Measurements from ENCODE around the gene ADAMTS12. TPM values are rescaled to one million over a fixed set of nuclear protein-coding genes. Genes with fewer than 3 reads are reported as not detected.

The ADAMTS12 gene
- polyA plus RNA-seq, 1 of the 3 experiments (the other 2 are of a cell fraction), result 2.5 TPM

DNA sequence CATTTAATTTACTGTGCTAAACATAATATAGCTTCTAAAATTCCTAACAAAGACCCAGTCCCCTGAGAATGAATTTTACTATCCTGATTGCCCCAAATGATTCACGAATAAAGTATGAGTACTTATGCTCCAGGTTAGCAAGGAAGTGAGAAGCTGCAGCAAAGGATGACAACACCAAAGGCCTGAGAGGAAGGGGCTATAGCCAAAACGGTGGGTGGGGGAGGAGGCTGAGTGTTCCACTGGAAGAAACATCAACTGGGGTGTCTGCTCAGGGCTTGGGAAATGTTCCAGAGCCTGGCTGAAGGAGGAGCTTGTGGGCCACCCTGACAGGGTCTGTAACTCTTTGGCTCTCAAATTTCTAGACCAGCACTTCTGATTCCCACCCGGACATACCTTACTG is 157.3 kb downstream of the ADAMTS12 start:
- Histone ChIP-seq H3K9me3 (no peaks in the 10 kb centered on the region), H3K27me3 (ENCODE audit: insufficient read depth) (no peaks in the 10 kb centered on the region), H3F3A (replicated peaks; ENCODE audit: insufficient read depth) (no peaks in the 10 kb centered on the region), H3K27ac (ENCODE audit: low read depth in 2 of 2, low read length in 1 of 2) (no peak overlapping the region), H3K4me2 (no peak overlapping the region), H3K9me2 (no peaks in the 10 kb centered on the region), H4K20me1 (ENCODE audit: insufficient read depth) (no peaks in the 10 kb centered on the region), H2AFZ (ENCODE audit: low read depth) (no peak overlapping the region), H3K36me3 (replicated peaks in 1 of 2; ENCODE audit: control insufficient read depth in 1 of 2, insufficient read depth in 2 of 2, low read length in 1 of 2) (no peaks in the 10 kb centered on the region), H3K9ac (no peak overlapping the region), H3K79me2 (ENCODE audit: insufficient read depth) (no peaks in the 10 kb centered on the region), H3K4me3 (ENCODE audit: low read depth in 2 of 2, low read length in 1 of 2) (no peak overlapping the region), H3K4me1 (ENCODE audit: control insufficient read depth in 1 of 2, insufficient read depth in 2 of 2, low read depth in 1 of 2, low read length in 1 of 2) (no peaks in the 10 kb centered on the region; a peak in 1 of 4 replicates)
- ChIA-PET CTCF (no interaction called here), POLR2A (no interaction called here)
- WGBS (ENCODE audit: low lambda C conversion rate), result 28% methylated on average over 3 of the region's 3 CpGs
- no peak for DNase-seq
- TF ChIP-seq, protein P1, sequence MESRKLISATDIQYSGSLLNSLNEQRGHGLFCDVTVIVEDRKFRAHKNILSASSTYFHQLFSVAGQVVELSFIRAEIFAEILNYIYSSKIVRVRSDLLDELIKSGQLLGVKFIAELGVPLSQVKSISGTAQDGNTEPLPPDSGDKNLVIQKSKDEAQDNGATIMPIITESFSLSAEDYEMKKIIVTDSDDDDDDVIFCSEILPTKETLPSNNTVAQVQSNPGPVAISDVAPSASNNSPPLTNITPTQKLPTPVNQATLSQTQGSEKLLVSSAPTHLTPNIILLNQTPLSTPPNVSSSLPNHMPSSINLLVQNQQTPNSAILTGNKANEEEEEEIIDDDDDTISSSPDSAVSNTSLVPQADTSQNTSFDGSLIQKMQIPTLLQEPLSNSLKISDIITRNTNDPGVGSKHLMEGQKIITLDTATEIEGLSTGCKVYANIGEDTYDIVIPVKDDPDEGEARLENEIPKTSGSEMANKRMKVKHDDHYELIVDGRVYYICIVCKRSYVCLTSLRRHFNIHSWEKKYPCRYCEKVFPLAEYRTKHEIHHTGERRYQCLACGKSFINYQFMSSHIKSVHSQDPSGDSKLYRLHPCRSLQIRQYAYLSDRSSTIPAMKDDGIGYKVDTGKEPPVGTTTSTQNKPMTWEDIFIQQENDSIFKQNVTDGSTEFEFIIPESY (IDR thresholded peaks at IDR 0.05; ENCODE audit: borderline replicate concordance, low read depth), result no peak
- TF ChIP-seq, protein P2, sequence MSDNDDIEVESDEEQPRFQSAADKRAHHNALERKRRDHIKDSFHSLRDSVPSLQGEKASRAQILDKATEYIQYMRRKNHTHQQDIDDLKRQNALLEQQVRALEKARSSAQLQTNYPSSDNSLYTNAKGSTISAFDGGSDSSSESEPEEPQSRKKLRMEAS (IDR thresholded peaks at IDR 0.05; ENCODE audit: low read depth), result no peak
- TF ChIP-seq SIN3A (IDR thresholded peaks at IDR 0.05; ENCODE audit: borderline replicate concordance, low read depth, low read length) (no peak), RCOR1 (IDR thresholded peaks at IDR 0.05; ENCODE audit: low read length) (no peak), NRF1 (IDR thresholded peaks at IDR 0.05; ENCODE audit: low read depth, low read length) (no peak), RXRA (IDR thresholded peaks at IDR 0.05; ENCODE audit: borderline replicate concordance, low read depth) (no peak), EZH2phosphoT487 (IDR thresholded peaks at IDR 0.05; ENCODE audit: borderline replicate concordance, low read depth) (no peak), NFIC (IDR thresholded peaks at IDR 0.05; ENCODE audit: borderline replicate concordance) (no peak)

DNA sequence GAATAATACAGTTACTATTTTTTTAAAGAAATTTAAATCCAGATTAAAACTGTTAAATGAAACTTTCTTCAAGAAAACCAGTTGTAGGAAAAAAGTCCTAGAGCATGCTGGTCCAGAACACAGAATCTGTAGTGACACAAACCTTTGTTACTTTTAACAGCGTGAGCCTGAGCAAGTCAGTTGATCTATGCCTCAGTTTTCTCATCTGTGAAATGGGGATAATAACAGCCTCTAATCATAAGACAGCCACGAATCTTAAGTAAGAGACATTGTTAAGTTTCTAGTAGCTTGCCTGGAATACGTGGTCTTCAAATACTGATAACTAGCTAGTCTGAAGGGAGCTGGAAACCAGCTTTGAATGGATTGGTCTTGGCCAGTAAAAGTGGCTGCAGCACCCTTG is 158.6 kb downstream of the ADAMTS12 start:
- Histone ChIP-seq H3K4me1 (ENCODE audit: control insufficient read depth in 1 of 2, insufficient read depth in 2 of 2, low read depth in 1 of 2, low read length in 1 of 2) (no peaks in the 10 kb centered on the region; a peak in 1 of 4 replicates), H3K9me2 (no peaks in the 10 kb centered on the region), H3K9me3 (no peaks in the 10 kb centered on the region), H3K4me2 (no peak overlapping the region), H3K9ac (no peak overlapping the region), H4K20me1 (ENCODE audit: insufficient read depth) (no peaks in the 10 kb centered on the region), H2AFZ (ENCODE audit: low read depth) (no peak overlapping the region), H3F3A (replicated peaks; ENCODE audit: insufficient read depth) (no peaks in the 10 kb centered on the region), H3K36me3 (replicated peaks in 1 of 2; ENCODE audit: control insufficient read depth in 1 of 2, insufficient read depth in 2 of 2, low read length in 1 of 2) (no peaks in the 10 kb centered on the region), H3K79me2 (ENCODE audit: insufficient read depth) (no peaks in the 10 kb centered on the region), H3K27me3 (ENCODE audit: insufficient read depth) (no peaks in the 10 kb centered on the region), H3K27ac (ENCODE audit: low read depth in 2 of 2, low read length in 1 of 2) (no peak overlapping the region), H3K4me3 (ENCODE audit: low read depth in 2 of 2, low read length in 1 of 2) (no peak overlapping the region)
- 34% methylated on average over 3 of the region's 3 CpGs for WGBS (ENCODE audit: low lambda C conversion rate)
- CTCF ChIA-PET, result interaction anchor here (0.6 kb wide), 1 partner anchor 202 kb away, joined by 3 read pairs; no protein-coding TSS in a partner anchor
- POLR2A ChIA-PET, result no interaction called here
- TF ChIP-seq MXI1 (IDR thresholded peaks at IDR 0.05; ENCODE audit: low read depth, low read length), result no peak
- DNase-seq, result no peak

Data from SK-N-SH (cell line).